ENCODE data around the gene OR6T1. TPM values are rescaled to one million over a fixed set of nuclear protein-coding genes. Genes with fewer than 3 reads are reported as not detected.

The OR6T1 gene, protein sequence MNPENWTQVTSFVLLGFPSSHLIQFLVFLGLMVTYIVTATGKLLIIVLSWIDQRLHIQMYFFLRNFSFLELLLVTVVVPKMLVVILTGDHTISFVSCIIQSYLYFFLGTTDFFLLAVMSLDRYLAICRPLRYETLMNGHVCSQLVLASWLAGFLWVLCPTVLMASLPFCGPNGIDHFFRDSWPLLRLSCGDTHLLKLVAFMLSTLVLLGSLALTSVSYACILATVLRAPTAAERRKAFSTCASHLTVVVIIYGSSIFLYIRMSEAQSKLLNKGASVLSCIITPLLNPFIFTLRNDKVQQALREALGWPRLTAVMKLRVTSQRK
- polyA plus RNA-seq (2013, experiment 1 of 2; ENCODE audit: insufficient read length) = not detected
- polyA plus RNA-seq (2013, experiment 2 of 2; ENCODE audit: insufficient read length) = not detected

DNA sequence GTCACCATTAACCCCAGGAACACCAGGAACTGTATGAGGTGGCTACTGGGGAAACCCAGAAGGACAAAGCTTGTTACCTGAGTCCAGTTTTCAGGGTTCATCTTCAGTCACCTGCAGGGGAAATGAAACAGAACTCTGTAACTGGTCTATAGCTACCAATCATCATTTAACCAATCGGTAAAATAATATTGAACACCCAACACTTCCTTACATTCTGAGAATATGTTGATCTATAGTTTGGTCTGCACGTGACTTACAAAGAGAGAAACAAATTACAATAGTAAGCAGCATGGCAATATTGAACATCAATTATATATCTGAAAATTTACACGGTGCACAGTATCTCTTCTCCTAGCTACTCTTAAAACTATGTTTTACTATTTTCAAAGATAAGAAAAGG, at the start of gene OR6T1:
Gene OR6T1 (minus strand): TSS at position 101 of the 400 bp plus-strand sequence. CDS start 0 bp downstream, at position 101.
- no peak for DNase-seq

GRCh38 chr11:123979311-123979710, 35.7 kb upstream of the OR6T1 start:
- DNase-seq = no peak

- DNase-seq = no peak
Measured at GRCh38 chr11:123977731-123978347, 34.2 kb upstream of the OR6T1 start, which contains the start of gene OR10S1. Gene OR10S1 (minus strand): TSS chr11:123977781. CDS start chr11:123977664, 117 bp downstream.

- DNase-seq = no peak
Measured at GRCh38 chr11:123976770-123977560, 33.3 kb upstream of the OR6T1 start.

DNA sequence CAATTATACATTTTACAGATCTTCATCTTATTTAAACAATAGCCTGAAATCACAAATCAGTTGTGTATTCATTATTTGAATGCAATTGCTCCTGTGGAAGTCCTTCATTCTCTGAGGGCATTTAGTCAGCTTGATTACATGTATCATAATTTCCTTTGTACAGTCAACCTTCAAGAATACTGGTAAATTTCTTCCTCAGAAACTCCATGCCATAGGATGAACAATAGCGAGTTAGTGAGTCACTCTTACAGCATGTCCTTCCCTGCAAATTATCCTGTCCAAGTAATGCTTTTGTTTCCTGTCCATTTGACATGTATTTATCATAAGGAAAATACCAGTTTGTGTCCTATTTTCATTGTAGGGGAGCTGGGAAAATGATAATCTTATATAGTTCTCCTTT, 30.2 kb upstream of the OR6T1 start:
- DNase-seq = peak; percentile 52

DNA sequence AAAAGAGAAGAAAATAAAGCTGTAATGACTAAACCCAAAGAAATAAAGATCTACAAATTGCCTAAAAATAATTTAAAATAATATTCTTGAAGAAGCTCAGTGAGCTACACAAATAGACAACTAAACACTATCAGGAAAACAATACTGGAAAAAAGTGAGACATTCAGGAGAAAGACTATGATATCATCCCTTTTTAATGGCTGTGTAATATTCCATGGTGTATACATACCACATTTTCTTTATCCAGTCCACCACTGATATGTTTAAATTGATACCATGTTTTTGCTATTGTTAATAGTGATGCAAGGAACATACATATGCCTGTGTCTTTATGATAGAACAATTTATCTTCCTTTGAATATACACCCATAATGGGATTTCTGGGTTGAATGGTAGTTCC, 13.1 kb upstream of the OR6T1 start:
- no peak for DNase-seq

DNA sequence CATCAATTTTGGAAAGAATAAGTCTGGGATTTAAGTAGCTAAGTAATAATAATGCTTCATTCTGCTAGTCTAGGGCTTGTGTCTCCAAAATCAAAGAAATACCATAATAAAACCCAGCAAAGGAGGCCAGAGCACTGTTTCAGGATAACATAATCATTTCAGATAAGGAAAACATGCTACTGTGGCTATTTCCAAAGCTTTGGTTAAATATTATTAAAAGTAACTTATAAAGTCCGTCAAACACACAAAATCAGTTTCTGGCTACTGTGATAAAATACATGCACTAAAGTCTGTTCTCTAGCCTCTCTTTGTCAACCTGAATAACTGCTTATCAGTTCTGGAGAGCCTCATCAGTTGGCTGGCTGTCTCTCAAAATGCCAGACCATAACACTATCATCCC, 1.5 kb upstream of the OR6T1 start:
- no peak for DNase-seq

GRCh38 chr11:123942413-123942812, 1.2 kb downstream of the OR6T1 start:
- DNase-seq = no peak

DNA sequence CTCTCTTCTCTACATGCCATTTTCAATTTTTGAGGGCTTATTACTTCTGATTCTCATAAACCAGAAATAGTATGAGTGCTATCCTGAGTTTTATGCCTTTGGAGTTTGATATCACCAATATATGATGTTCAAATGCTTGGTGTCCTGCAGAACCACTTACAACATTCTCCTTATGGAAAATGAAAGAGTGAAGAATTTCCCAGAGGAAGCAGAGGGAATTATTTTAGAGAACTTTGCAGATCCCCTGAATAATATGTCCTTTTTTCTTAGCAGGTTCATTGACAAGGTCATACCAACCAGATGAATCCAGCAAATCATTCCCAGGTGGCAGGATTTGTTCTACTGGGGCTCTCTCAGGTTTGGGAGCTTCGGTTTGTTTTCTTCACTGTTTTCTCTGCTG, 4.3 kb downstream of the OR6T1 start, which contains the start of gene OR4D5:
Gene OR4D5 (plus strand): TSS at position 301 of the 400 bp plus-strand sequence. CDS start 0 bp downstream, at position 301.
- DNase-seq = no peak

GRCh38 chr11:123924027-123924426, 19.6 kb downstream of the OR6T1 start:
- DNase-seq = no peak

- DNase-seq = no peak
Measured at GRCh38 chr11:123920943-123921342, 22.7 kb downstream of the OR6T1 start.

GRCh38 chr11:123905826-123906225, 37.8 kb downstream of the OR6T1 start:
- no peak for DNase-seq

- DNase-seq = no peak
Measured at GRCh38 chr11:123904932-123905331, 38.7 kb downstream of the OR6T1 start.

- no peak for DNase-seq
Measured at GRCh38 chr11:123903932-123904331, 39.7 kb downstream of the OR6T1 start.

- DNase-seq = no peak
Measured at GRCh38 chr11:123901867-123902266, 41.8 kb downstream of the OR6T1 start, which contains the start of gene OR8D4. Gene OR8D4 (plus strand): TSS chr11:123902167. CDS start chr11:123906432, 4,265 bp downstream.

GRCh38 chr11:123899792-123900191, 43.8 kb downstream of the OR6T1 start:
- no peak for DNase-seq

All from fibroblast of skin of scalp (primary cell).